Kidney epithelial cell (primary cell): ENCODE results near the gene SPEM2. TPM values are rescaled to one million over a fixed set of nuclear protein-coding genes. Genes with fewer than 3 reads are reported as not detected.

Experiments used
- DNase-seq: peaks from one replicate; pipeline ENCODE4 v3.0.0-alpha.2; 2010; ENCODE audit warnings: low read depth
- H3K27me3 ChIP-seq: 2 replicates; pipeline ENCODE4 v1.6.0; 2011; ENCODE audit warnings: low read length; ENCODE audit not compliant: control insufficient read depth, insufficient read depth
- H3K36me3 ChIP-seq: 2 replicates; pipeline ENCODE4 v1.5.1; 2011; ENCODE audit warnings: low read length; ENCODE audit not compliant: control insufficient read depth, insufficient read depth
- H3K4me3 ChIP-seq: 2 replicates; pipeline ENCODE4 v1.5.1; 2011; ENCODE audit warnings: low read depth, mild to moderate bottlenecking, control low read depth, low read length
- total RNA-seq: library from RNA; depleted of rRNA; stranded (reverse); fragments of >200 nt; gene quantifications from 2 replicates; pipeline ENCODE4 v1.2.3, GENCODE V29; 2015
- TF ChIP-seq, protein P1 (sequence below): IDR thresholded peaks from 2 replicates; pipeline ENCODE4 v1.5.1; 2011; ENCODE audit warnings: mild to moderate bottlenecking, moderate library complexity, low read length, control low read depth, inconsistent platforms; ENCODE audit not compliant: insufficient read depth, poor library complexity, severe bottlenecking

SPEM2 gene
- total RNA-seq, 1 donor from 2014 or later: not detected

DNA sequence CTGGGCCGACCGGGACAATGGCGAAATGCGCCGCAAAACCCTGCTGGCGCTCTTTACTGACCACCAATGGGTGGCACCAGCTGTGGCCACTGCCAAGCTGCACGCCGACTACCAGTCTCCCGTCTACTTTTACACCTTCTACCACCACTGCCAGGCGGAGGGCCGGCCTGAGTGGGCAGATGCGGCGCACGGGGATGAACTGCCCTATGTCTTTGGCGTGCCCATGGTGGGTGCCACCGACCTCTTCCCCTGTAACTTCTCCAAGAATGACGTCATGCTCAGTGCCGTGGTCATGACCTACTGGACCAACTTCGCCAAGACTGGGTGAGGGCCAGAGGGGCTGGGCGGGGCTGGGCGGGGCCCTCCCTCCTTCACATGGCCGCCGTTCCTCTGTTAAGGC, 9.6 kb upstream of the SPEM2 start:
- Histone ChIP-seq H3K4me3 (no peak overlapping the region), H3K27me3 (no peaks in the 10 kb centered on the region), H3K36me3 (no peaks in the 10 kb centered on the region)
- TF ChIP-seq, protein P1, sequence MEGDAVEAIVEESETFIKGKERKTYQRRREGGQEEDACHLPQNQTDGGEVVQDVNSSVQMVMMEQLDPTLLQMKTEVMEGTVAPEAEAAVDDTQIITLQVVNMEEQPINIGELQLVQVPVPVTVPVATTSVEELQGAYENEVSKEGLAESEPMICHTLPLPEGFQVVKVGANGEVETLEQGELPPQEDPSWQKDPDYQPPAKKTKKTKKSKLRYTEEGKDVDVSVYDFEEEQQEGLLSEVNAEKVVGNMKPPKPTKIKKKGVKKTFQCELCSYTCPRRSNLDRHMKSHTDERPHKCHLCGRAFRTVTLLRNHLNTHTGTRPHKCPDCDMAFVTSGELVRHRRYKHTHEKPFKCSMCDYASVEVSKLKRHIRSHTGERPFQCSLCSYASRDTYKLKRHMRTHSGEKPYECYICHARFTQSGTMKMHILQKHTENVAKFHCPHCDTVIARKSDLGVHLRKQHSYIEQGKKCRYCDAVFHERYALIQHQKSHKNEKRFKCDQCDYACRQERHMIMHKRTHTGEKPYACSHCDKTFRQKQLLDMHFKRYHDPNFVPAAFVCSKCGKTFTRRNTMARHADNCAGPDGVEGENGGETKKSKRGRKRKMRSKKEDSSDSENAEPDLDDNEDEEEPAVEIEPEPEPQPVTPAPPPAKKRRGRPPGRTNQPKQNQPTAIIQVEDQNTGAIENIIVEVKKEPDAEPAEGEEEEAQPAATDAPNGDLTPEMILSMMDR: no peak
- DNase-seq: no peak

DNA sequence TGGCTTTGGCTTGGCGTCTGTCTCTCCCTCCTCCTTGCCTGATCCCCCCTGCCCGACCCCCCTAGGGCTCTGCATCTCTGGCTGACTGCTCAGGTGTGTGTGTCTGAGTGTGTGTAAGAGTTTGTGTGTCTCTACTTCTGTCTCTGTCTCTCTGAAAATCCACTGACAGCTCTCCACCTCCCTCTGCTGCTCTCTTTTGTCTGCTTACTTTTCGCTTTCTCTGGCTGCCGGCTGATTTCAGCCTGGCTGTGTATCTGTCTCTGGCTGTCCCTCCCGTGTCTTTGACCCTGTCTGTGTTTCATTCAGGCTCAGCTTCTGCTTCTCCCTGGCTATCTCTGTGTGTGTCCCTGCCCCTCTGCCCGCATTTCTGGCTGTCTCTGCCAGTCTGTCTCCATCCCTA, 9.1 kb upstream of the SPEM2 start:
- no peak overlapping the region for H3K4me3 ChIP-seq
- TF ChIP-seq, protein P1: no peak

DNA sequence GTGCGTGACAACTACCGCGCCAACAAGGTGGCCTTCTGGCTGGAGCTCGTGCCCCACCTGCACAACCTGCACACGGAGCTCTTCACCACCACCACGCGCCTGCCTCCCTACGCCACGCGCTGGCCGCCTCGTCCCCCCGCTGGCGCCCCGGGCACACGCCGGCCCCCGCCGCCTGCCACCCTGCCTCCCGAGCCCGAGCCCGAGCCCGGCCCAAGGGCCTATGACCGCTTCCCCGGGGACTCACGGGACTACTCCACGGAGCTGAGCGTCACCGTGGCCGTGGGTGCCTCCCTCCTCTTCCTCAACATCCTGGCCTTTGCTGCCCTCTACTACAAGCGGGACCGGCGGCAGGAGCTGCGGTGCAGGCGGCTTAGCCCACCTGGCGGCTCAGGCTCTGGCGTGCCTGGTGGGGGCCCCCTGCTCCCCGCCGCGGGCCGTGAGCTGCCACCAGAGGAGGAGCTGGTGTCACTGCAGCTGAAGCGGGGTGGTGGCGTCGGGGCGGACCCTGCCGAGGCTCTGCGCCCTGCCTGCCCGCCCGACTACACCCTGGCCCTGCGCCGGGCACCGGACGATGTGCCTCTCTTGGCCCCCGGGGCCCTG, 8.3 kb upstream of the SPEM2 start:
- no peaks in the 10 kb centered on the region for H3K27me3 ChIP-seq
- TF ChIP-seq, protein P1: no peak
- DNase-seq: no peak
- H3K4me3 ChIP-seq: no peak overlapping the region
- H3K36me3 ChIP-seq: no peaks in the 10 kb centered on the region

More for the DNA sequence above, 9.1 kb upstream of the SPEM2 start:
- no peaks in the 10 kb centered on the region for H3K36me3 ChIP-seq
- DNase-seq: no peak
- no peaks in the 10 kb centered on the region for H3K27me3 ChIP-seq

DNA sequence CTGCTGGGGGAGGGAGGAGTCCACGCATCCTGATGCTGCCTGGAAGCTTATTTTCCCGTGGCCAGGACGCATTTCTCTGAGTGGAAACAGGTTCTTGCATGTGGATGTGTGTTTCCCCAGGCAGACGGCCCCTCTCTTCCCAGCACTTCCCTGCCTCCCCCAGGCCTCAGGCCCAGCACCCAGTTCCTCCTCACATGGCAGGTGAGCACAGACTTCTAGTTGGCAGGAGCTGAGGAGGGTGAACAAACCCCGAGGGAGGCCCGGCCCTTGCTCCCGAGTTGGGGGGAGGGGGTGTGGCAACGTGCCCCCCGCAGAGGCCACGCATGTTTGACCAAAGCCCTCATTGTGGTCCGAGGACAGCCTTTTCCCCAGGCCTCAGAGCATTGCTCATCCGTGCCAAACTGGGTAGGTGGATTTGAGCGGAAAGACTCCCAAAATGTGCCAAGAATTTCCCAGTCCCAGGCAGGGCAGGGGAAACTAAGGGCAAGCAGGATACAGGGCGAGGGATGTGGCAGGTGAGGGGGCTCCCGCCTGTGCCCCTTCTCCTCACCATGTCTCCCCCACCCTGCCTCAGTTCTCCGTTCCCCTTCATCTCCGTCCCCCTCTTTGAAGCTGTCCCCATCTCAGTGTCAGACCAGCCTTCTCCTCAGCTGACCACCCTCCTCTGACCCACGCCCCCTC, 6.8 kb upstream of the SPEM2 start:
- TF ChIP-seq, protein P1: no peak
- no peak overlapping the region for H3K4me3 ChIP-seq

DNA sequence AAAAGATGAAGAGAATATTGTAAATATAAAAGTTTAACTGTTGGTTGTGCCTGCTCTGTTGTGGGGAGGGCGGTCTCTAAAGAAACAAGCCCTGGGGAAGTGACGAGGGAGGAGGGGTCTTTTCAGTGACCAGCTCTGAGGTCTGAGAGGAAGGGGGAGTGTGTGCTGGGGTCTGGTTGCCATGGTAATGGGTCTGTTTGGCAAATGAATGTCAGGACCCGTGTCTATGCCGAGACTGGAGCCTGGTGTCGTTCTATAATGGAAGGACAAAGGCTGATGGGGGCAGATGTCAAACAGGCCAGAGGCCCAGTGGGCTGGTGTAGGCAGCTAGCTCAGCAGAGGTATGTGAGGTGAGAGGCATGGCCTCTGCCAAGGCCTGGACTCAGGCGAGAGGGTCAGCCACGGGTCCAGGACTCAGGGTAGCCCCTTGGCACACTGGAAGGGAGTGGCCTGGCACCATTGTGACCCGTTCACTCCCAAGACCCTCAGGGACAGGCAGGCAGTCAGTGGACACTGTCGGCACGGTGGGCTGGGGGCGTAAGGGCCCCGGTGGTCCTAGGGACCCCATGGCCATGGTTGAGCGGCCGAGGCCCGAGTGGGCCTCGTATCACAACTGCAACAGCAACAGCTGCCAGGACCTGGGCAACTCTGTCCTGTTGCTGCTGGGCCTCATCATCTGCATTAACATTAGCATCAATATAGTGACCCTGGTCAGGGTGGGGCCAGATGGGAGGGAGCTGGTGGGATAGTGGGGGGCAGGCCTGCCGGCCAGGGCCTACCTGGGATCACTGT, 5.4 kb upstream of the SPEM2 start, which contains the start of gene SPEM1:
Gene SPEM1, plus strand, starts transcription at position 506 of the 792 bp plus-strand sequence. Its CDS starts 61 bp downstream, at position 567.
- Histone ChIP-seq H3K4me3 (no peak within 1 kb of the TSS), H3K36me3 (no peaks in the 10 kb centered on the region), H3K27me3 (no peaks in the 10 kb centered on the region)
- DNase-seq: no peak
- TF ChIP-seq, protein P1: no peak

More for the DNA sequence above, 6.8 kb upstream of the SPEM2 start:
- Histone ChIP-seq H3K36me3 (no peaks in the 10 kb centered on the region), H3K27me3 (no peaks in the 10 kb centered on the region)
- no peak for DNase-seq
